Measurements from ENCODE around the gene ABCA4.

ABCA4 gene

GRCh38 chr1:94124538-94124937 is 3.6 kb upstream of the ABCA4 start:
- in situ Hi-C loops (cut with MboI; ENCODE audit: low sequenced_read_pairs, unreplicated experiment): no loop called here
- TF ChIP-seq CTCF (IDR thresholded peaks at IDR 0.05; ENCODE audit: borderline replicate concordance, control extremely low read depth, extremely low read depth, insufficient read depth, missing control alignments): no peak
- DNase-seq (ENCODE audit: low spot score): no peak

- no peak for DNase-seq (ENCODE audit: low spot score)
- in situ Hi-C loops (cut with MboI; ENCODE audit: low sequenced_read_pairs, unreplicated experiment): no loop called here
- TF ChIP-seq CTCF (IDR thresholded peaks at IDR 0.05; ENCODE audit: borderline replicate concordance, control extremely low read depth, extremely low read depth, insufficient read depth, missing control alignments): no peak
Observed at GRCh38 chr1:94122201-94122970, 1.4 kb upstream of the ABCA4 start.

GRCh38 chr1:94121411-94121821 is 468 bp upstream of the ABCA4 start:
- in situ Hi-C loops (cut with MboI; ENCODE audit: low sequenced_read_pairs, unreplicated experiment): no loop called here
- no peak for TF ChIP-seq CTCF (IDR thresholded peaks at IDR 0.05; ENCODE audit: borderline replicate concordance, control extremely low read depth, extremely low read depth, insufficient read depth, missing control alignments)
- no peak for DNase-seq (ENCODE audit: low spot score)

GRCh38 chr1:94120570-94120901 is 412 bp downstream of the ABCA4 start:
- in situ Hi-C loops (cut with MboI; ENCODE audit: low sequenced_read_pairs, unreplicated experiment): no loop called here
- TF ChIP-seq CTCF (IDR thresholded peaks at IDR 0.05; ENCODE audit: borderline replicate concordance, control extremely low read depth, extremely low read depth, insufficient read depth, missing control alignments): no peak

GRCh38 chr1:94119796-94120569 is 965 bp downstream of the ABCA4 start:
- peak; percentile 2 for DNase-seq (ENCODE audit: low spot score)
- TF ChIP-seq CTCF (IDR thresholded peaks at IDR 0.05; ENCODE audit: borderline replicate concordance, control extremely low read depth, extremely low read depth, insufficient read depth, missing control alignments): no peak
- in situ Hi-C loops (cut with MboI; ENCODE audit: low sequenced_read_pairs, unreplicated experiment): no loop called here

More at GRCh38 chr1:94120570-94120901, 412 bp downstream of the ABCA4 start:
- DNase-seq (ENCODE audit: low spot score): no peak

GRCh38 chr1:94119306-94119705 is 1.6 kb downstream of the ABCA4 start:
- no peak for TF ChIP-seq CTCF (IDR thresholded peaks at IDR 0.05; ENCODE audit: borderline replicate concordance, control extremely low read depth, extremely low read depth, insufficient read depth, missing control alignments)
- in situ Hi-C loops (cut with MboI; ENCODE audit: low sequenced_read_pairs, unreplicated experiment): no loop called here
- DNase-seq (ENCODE audit: low spot score): no peak

Measured in GM13976 (cell line).